Nephron progenitor cell (in vitro differentiated cells): ENCODE measurements around the gene SNX6.

Experiments used
- DNase-seq: peaks from one replicate; pipeline ENCODE4 v3.0.0; 2021
- H3K27ac Mint-ChIP-seq: 2 replicates; pipeline ENCODE4 v1.8.0; 2021; ENCODE audit warnings: mild to moderate bottlenecking, moderate library complexity, mixed read lengths
- H3K27me3 Mint-ChIP-seq: 2 replicates; pipeline ENCODE4 v1.8.0; 2021; ENCODE audit warnings: mild to moderate bottlenecking, low read depth, mixed read lengths; ENCODE audit not compliant: poor library complexity
- H3K36me3 Mint-ChIP-seq: 2 replicates; pipeline ENCODE4 v1.8.0; 2021; ENCODE audit warnings: low read depth, mixed read lengths
- H3K4me1 Mint-ChIP-seq: 2 replicates; pipeline ENCODE4 v1.8.0; 2021; ENCODE audit warnings: mixed read lengths
- H3K4me3 Mint-ChIP-seq: 2 replicates; pipeline ENCODE4 v1.8.0; 2021; ENCODE audit warnings: mild to moderate bottlenecking, moderate library complexity, mixed read lengths
- H3K9me3 Mint-ChIP-seq: 2 replicates; pipeline ENCODE4 v1.8.0; 2021; ENCODE audit warnings: mild to moderate bottlenecking, moderate library complexity, mixed read lengths
- CTCF ChIP-seq: fragments of 200-600 bp; sonication (generic); IDR thresholded peaks from 2 replicates; pipeline ENCODE4 v1.5.0; 2021; ENCODE audit warnings: antibody characterized with exemption

The SNX6 gene

GRCh38 chr14:34629657-34630529 lies at the start of gene SNX6:
SNX6 (minus strand) TSS chr14:34630148; CDS start chr14:34630116, 32 bp downstream.
- peaks cover 26% of the 10 kb centered on the region for H3K36me3 Mint-ChIP-seq
- H3K27ac Mint-ChIP-seq: peak within 1 kb of the TSS; percentile 34
- peaks cover 8% of the 10 kb centered on the region for H3K27me3 Mint-ChIP-seq
- DNase-seq: peak; percentile 86
- H3K4me3 Mint-ChIP-seq: peak within 1 kb of the TSS; percentile 95
- H3K4me1 Mint-ChIP-seq: peaks cover 13% of the 10 kb centered on the region
- H3K9me3 Mint-ChIP-seq: peaks cover 15% of the 10 kb centered on the region
- no peak for TF ChIP-seq CTCF

GRCh38 chr14:34678735-34679134 lies 48.8 kb upstream of the SNX6 start:
- H3K27ac Mint-ChIP-seq: no peak overlapping the region
- H3K36me3 Mint-ChIP-seq: no peaks in the 10 kb centered on the region
- H3K27me3 Mint-ChIP-seq: no peaks in the 10 kb centered on the region
- H3K9me3 Mint-ChIP-seq: no peaks in the 10 kb centered on the region
- no peak for DNase-seq
- TF ChIP-seq CTCF: no peak
- H3K4me3 Mint-ChIP-seq: no peak overlapping the region
- peaks cover 19% of the 10 kb centered on the region for H3K4me1 Mint-ChIP-seq

GRCh38 chr14:34678306-34678705 lies 48.4 kb upstream of the SNX6 start:
- no peak for DNase-seq
- Mint-ChIP-seq H3K4me1 (peaks cover 19% of the 10 kb centered on the region), H3K4me3 (no peak overlapping the region), H3K27ac (no peak overlapping the region), H3K9me3 (no peaks in the 10 kb centered on the region), H3K27me3 (no peaks in the 10 kb centered on the region), H3K36me3 (no peaks in the 10 kb centered on the region)
- no peak for TF ChIP-seq CTCF

GRCh38 chr14:34676516-34677211 lies 46.7 kb upstream of the SNX6 start:
- peaks cover 19% of the 10 kb centered on the region for H3K4me1 Mint-ChIP-seq
- DNase-seq: no peak
- TF ChIP-seq CTCF: no peak
- no peaks in the 10 kb centered on the region for H3K9me3 Mint-ChIP-seq
- H3K36me3 Mint-ChIP-seq: no peaks in the 10 kb centered on the region
- peak overlapping the region; percentile 61 for H3K27ac Mint-ChIP-seq
- H3K27me3 Mint-ChIP-seq: no peaks in the 10 kb centered on the region
- H3K4me3 Mint-ChIP-seq: no peak overlapping the region

- H3K4me3 Mint-ChIP-seq: no peak overlapping the region
- DNase-seq: no peak
- no peaks in the 10 kb centered on the region for H3K36me3 Mint-ChIP-seq
- TF ChIP-seq CTCF: no peak
- no peaks in the 10 kb centered on the region for H3K9me3 Mint-ChIP-seq
- no peak overlapping the region for H3K27ac Mint-ChIP-seq
- H3K27me3 Mint-ChIP-seq: no peaks in the 10 kb centered on the region
- peaks cover 19% of the 10 kb centered on the region for H3K4me1 Mint-ChIP-seq
These were observed 43.8 kb upstream of the SNX6 start for GRCh38 chr14:34673702-34674101.
